Upper lobe of right lung (tissue), 1 donor: ENCODE measurements around the gene IFI27L2. TPM values are rescaled to one million over a fixed set of nuclear protein-coding genes. Genes with fewer than 3 reads are reported as not detected.

Source experiments
- ATAC-seq: fragments of 200-7000 bp; cut with Tn5 transposase; one replicate; pipeline ENCODE4 v1.9.1; 2020; ENCODE audit warnings: mild to moderate bottlenecking, moderate library complexity
- DNase-seq: peaks from one replicate; pipeline ENCODE4 v3.0.0-alpha.2; 2020
- H3K27ac ChIP-seq: fragments of 200-600 bp; one replicate; pipeline ENCODE4 v1.8.0; 2022
- H3K27me3 ChIP-seq: fragments of 200-600 bp; one replicate; pipeline ENCODE4 v1.8.0; 2022; ENCODE audit warnings: mild to moderate bottlenecking
- H3K36me3 ChIP-seq: fragments of 200-600 bp; one replicate; pipeline ENCODE4 v1.8.0; 2022
- H3K4me1 ChIP-seq: fragments of 200-600 bp; one replicate; pipeline ENCODE4 v1.8.0; 2022
- H3K4me3 ChIP-seq: fragments of 200-600 bp; one replicate; pipeline ENCODE4 v1.8.0; 2022; ENCODE audit warnings: mild to moderate bottlenecking
- H3K9me3 ChIP-seq: fragments of 200-600 bp; one replicate; pipeline ENCODE4 v1.8.0; 2022
- intact Hi-C: fragments of 100-400 bp; cut with DNase I; formaldehyde crosslinking; loops from one replicate; pipeline ENCODE4 v1.11.0; 2022
- total RNA-seq: library from RNA; stranded (reverse); fragmentation: NEBNext Ultra II Directional; extraction: Animal tissue kit (Norgen Biotek cat#: 25700); gene quantifications from one replicate; pipeline ENCODE4 v1.2.1, GENCODE V29; 2021
- TF ChIP-seq, protein P1 (sequence below): fragments of 200-600 bp; IDR thresholded peaks from one replicate; pipeline ENCODE4 v1.8.0; 2022; ENCODE audit warnings: antibody characterized with exemption
- donor health status: DM: no; HTN: yes; CAD: no; lungs with severe emphysema.

The IFI27L2 gene
- total RNA-seq, 1 donor from 2014 or later, result 32.4 TPM

DNA sequence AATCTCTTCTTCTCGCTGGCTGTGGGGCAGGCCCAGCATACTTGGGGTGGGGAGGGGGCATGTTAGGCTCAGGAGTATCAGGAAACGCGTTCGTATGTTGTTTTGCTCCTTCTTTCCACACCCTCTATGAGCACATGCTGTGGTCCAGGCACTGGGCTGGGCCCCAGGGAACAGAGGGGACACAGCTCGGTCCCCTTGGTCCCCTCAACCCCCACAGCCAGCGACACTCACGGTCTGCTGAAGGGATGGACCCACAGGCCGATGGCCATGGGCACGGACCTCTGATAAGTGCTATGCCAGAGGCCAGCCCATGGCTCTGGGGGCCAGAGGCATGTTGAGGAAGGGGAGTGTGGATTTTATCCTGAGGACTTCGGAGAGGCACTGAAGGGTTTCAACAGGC lies 12.7 kb downstream of the IFI27L2 start:
- ATAC-seq, result no peak
- Histone ChIP-seq H3K4me1 (peaks cover 11% of the 10 kb centered on the region), H3K4me3 (no peak overlapping the region), H3K27me3 (no peaks in the 10 kb centered on the region), H3K9me3 (no peaks in the 10 kb centered on the region), H3K27ac (no peak overlapping the region), H3K36me3 (no peaks in the 10 kb centered on the region)
- DNase-seq, result no peak
- intact Hi-C loops, result no loop called here
- TF ChIP-seq, protein P1, sequence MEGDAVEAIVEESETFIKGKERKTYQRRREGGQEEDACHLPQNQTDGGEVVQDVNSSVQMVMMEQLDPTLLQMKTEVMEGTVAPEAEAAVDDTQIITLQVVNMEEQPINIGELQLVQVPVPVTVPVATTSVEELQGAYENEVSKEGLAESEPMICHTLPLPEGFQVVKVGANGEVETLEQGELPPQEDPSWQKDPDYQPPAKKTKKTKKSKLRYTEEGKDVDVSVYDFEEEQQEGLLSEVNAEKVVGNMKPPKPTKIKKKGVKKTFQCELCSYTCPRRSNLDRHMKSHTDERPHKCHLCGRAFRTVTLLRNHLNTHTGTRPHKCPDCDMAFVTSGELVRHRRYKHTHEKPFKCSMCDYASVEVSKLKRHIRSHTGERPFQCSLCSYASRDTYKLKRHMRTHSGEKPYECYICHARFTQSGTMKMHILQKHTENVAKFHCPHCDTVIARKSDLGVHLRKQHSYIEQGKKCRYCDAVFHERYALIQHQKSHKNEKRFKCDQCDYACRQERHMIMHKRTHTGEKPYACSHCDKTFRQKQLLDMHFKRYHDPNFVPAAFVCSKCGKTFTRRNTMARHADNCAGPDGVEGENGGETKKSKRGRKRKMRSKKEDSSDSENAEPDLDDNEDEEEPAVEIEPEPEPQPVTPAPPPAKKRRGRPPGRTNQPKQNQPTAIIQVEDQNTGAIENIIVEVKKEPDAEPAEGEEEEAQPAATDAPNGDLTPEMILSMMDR, result no peak

DNA sequence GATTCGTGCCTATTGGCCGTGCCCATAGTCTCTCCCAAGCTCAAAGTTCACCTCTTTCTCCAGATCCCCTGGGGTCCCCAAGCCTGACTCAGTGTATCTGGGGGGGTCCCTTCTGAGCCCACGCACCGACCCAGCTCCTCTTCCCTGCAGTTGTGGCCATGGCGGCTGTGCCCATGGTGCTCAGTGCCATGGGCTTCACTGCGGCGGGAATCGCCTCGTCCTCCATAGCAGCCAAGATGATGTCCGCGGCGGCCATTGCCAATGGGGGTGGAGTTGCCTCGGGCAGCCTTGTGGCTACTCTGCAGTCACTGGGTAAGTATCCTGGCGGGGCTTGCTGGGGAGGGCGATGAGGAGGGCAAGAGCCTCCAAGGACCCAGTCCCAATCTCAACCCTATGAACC lies 13.8 kb downstream of the IFI27L2 start:
- Histone ChIP-seq H3K27ac (peak overlapping the region; percentile 80), H3K4me3 (no peak overlapping the region), H3K4me1 (peaks cover 11% of the 10 kb centered on the region), H3K27me3 (no peaks in the 10 kb centered on the region), H3K36me3 (no peaks in the 10 kb centered on the region), H3K9me3 (no peaks in the 10 kb centered on the region)
- intact Hi-C loops, result no loop called here
- DNase-seq, result no peak
- TF ChIP-seq, protein P1, result no peak
- no peak for ATAC-seq

DNA sequence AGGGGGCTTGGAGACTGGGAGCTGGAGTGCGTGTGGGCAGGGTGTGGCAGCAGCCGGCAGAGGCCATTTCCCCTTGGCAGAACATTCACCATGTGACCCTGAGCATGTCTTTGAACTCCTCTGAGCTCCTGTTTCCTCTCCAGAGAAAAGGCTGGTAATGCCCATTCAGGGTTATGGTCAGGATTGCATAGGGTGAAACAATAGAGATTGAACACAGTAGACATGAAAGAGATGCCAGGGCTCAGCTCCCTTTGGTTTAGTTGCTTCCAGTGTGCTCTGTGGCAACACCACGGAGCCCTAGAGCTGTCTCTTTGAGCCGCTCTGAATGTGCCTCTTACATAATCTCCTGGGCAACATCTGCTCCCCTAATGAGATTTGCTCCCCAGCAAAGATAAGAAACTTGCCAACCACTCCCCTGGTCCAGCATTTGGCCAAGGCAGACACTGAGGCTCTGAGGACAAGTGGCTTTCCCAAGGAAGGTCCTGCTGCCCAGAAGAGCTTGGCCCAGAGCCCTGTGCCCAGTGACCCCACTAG lies 14.3 kb downstream of the IFI27L2 start:
- Histone ChIP-seq H3K4me3 (peak overlapping the region; percentile 23), H3K4me1 (peaks cover 11% of the 10 kb centered on the region)
- peak; percentile 57 for ATAC-seq

DNA sequence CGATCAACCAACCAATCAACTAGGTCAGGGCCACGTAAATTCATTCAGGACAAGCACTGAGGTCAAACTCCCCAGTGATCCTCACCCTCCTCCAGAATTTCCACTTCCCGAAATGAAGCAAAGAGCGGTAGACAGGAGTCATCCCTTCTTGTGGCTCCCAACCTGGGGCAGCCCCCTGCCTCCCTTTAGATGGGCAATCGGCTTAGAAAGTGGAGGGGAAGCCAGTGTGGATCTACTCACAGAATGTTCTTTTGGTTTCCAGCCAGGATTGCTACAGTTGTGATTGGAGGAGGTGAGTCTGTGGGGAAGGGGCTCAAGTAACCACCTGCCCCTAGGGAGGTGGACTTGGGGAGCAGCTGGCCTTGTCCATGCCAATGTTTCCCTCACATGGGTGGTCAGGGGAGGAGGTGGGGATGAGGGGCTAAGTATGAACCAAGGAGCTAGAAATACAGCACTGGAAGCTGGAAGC lies 14.8 kb downstream of the IFI27L2 start:
- H3K27ac ChIP-seq, result peak overlapping the region; percentile 80
- no peak for ATAC-seq
- peak overlapping the region; percentile 23 for H3K4me3 ChIP-seq
- no peaks in the 10 kb centered on the region for H3K36me3 ChIP-seq
- no peaks in the 10 kb centered on the region for H3K27me3 ChIP-seq
- peaks cover 11% of the 10 kb centered on the region for H3K4me1 ChIP-seq
- intact Hi-C loops, result no loop called here
- no peaks in the 10 kb centered on the region for H3K9me3 ChIP-seq
- TF ChIP-seq, protein P1, result no peak
- no peak for DNase-seq

More for the DNA sequence above, 14.3 kb downstream of the IFI27L2 start:
- intact Hi-C loops, result no loop called here
- Histone ChIP-seq H3K27ac (peak overlapping the region; percentile 80), H3K9me3 (no peaks in the 10 kb centered on the region), H3K36me3 (no peaks in the 10 kb centered on the region), H3K27me3 (no peaks in the 10 kb centered on the region)
- TF ChIP-seq, protein P1, result no peak
- no peak for DNase-seq

DNA sequence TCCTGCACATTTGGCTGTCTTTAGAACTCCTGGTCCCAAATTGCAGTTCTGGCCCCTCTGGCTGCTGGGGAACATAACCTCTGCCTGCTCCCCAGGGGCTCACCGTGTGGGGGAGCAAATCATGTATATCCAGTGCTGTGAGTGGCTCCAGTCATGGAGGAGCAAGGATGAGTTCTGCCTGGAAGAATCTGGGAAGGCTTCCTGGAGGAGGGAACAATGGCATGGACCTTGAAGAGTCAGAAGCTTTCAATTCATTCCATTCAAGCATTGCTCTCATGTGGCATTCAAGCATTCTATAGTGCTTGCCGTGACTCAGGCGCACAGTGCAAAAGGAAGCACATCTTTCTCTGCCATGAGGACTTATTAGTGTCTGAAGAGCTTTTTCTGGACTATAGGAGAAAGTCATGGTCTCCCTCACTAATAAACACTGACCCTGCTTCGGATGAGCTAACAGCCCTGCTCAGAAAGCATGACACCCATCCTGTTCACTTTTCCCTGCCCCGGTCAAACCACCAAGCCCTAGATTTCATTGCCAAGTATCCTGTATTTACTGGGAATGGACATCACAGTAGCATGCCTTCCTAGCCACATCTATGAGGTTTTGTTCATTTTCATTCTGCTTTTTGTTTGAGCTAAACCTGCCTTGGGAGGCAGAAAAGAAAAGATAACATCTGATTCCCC lies 15.4 kb downstream of the IFI27L2 start:
- ATAC-seq (no peak), DNase-seq (no peak)
- Histone ChIP-seq H3K36me3 (no peaks in the 10 kb centered on the region), H3K27ac (peak overlapping the region; percentile 80), H3K4me1 (peaks cover 11% of the 10 kb centered on the region), H3K4me3 (peak overlapping the region; percentile 23), H3K9me3 (no peaks in the 10 kb centered on the region), H3K27me3 (no peaks in the 10 kb centered on the region)
- intact Hi-C loops, result no loop called here
- TF ChIP-seq, protein P1, result no peak
